Liver (tissue), 9 donors: ENCODE measurements around the gene CELSR1. TPM values are rescaled to one million over a fixed set of nuclear protein-coding genes. Genes with fewer than 3 reads are reported as not detected.

Experiments used
- DNase-seq: peaks from one replicate; pipeline ENCODE4 v3.0.0-alpha.2; 2017; ENCODE audit warnings: low spot score
- H3K27ac ChIP-seq, 2 donors: one replicate each; pipeline ENCODE4 v1.7.0; 2013; ENCODE audit warnings: inconsistent platforms in 2 of 2, low read length in 2 of 2, control low read depth in 1 of 2, low read depth in 1 of 2, mild to moderate bottlenecking in 1 of 2
- H3K27me3 ChIP-seq, 4 donors: one replicate each; pipeline versions ENCODE4 v1.6.1 to v1.7.0; 2013; ENCODE audit warnings: low read length in 3 of 4, inconsistent platforms in 1 of 4, mild to moderate bottlenecking in 1 of 4, moderate library complexity in 1 of 4; ENCODE audit not compliant: control insufficient read depth in 4 of 4, insufficient read depth in 4 of 4
- H3K36me3 ChIP-seq, 4 donors: one replicate each; pipeline versions ENCODE4 v1.6.1 to v1.7.0; 2013; ENCODE audit warnings: low read length in 3 of 4, mild to moderate bottlenecking in 3 of 4, low read depth in 1 of 4, moderate library complexity in 1 of 4; ENCODE audit not compliant: control insufficient read depth in 4 of 4, insufficient read depth in 3 of 4
- H3K4me1 ChIP-seq, 4 donors: one replicate each; pipeline versions ENCODE4 v1.6.1 to v1.7.0; 2013; ENCODE audit warnings: low read length in 3 of 4, mild to moderate bottlenecking in 3 of 4, moderate library complexity in 1 of 4; ENCODE audit not compliant: control insufficient read depth in 4 of 4, insufficient read depth in 4 of 4
- H3K4me3 ChIP-seq, 3 donors: one replicate each; pipeline versions ENCODE4 v1.6.1 to v1.7.0; 2013; ENCODE audit warnings: low read length in 3 of 3, control low read depth in 1 of 3, low read depth in 1 of 3, mild to moderate bottlenecking in 1 of 3
- H3K9ac ChIP-seq, 2 donors: one replicate each; pipeline ENCODE4 v1.7.0; 2013; ENCODE audit warnings: low read length in 2 of 2, mild to moderate bottlenecking in 2 of 2, moderate library complexity in 2 of 2, control low read depth in 1 of 2, low read depth in 1 of 2
- H3K9me3 ChIP-seq, 4 donors: one replicate each; pipeline versions ENCODE4 v1.6.1 to v1.7.0; 2013; ENCODE audit warnings: low read length in 3 of 4; ENCODE audit not compliant: control insufficient read depth in 4 of 4
- EGR1 ChIP-seq, 2 donors: IDR thresholded peaks; 2 replicates each; pipeline ENCODE4 v1.6.1; 2016 to 2018; ENCODE audit warnings: antibody characterized with exemption in 2 of 2, low read depth in 2 of 2
- FOXA1 ChIP-seq: IDR thresholded peaks from 2 replicates; pipeline ENCODE4 v1.6.1; 2016; ENCODE audit warnings: antibody characterized with exemption
- FOXA2 ChIP-seq: IDR thresholded peaks from 2 replicates; pipeline ENCODE4 v1.6.1; 2016; ENCODE audit warnings: antibody characterized with exemption
- GABPA ChIP-seq, 2 donors: IDR thresholded peaks in 1 of 2; conservative IDR thresholded peaks in 1 of 2; 2 replicates each; pipeline ENCODE4 v1.6.1; 2016; ENCODE audit warnings: antibody characterized with exemption in 2 of 2, mild to moderate bottlenecking in 1 of 2, moderate library complexity in 1 of 2
- HNF4A ChIP-seq, 2 donors: conservative IDR thresholded peaks; 2 replicates each; pipeline ENCODE4 v1.6.1; 2016; ENCODE audit warnings: antibody characterized with exemption in 2 of 2, mild to moderate bottlenecking in 2 of 2
- HNF4G ChIP-seq: IDR thresholded peaks from 2 replicates; pipeline ENCODE4 v1.6.1; 2016; ENCODE audit warnings: antibody characterized with exemption
- JUND ChIP-seq, 2 donors: IDR thresholded peaks; 2 replicates each; pipeline ENCODE4 v1.6.1; 2016; ENCODE audit warnings: antibody characterized with exemption in 2 of 2
- NR2F2 ChIP-seq: IDR thresholded peaks from 2 replicates; pipeline ENCODE4 v1.6.1; 2016; ENCODE audit warnings: antibody characterized with exemption
- RAD21 ChIP-seq, 2 donors: IDR thresholded peaks; 2 replicates each; pipeline ENCODE4 v1.6.1; 2016; ENCODE audit warnings: antibody characterized with exemption in 2 of 2, mild to moderate bottlenecking in 2 of 2
- RXRA ChIP-seq, 2 donors: IDR thresholded peaks; 2 replicates each; pipeline ENCODE4 v1.6.1; 2017 to 2018; ENCODE audit warnings: antibody characterized with exemption in 2 of 2, mild to moderate bottlenecking in 1 of 2
- SP1 ChIP-seq: IDR thresholded peaks from 2 replicates; pipeline ENCODE4 v1.6.1; 2018; ENCODE audit warnings: antibody characterized with exemption, mild to moderate bottlenecking
- TAF1 ChIP-seq: conservative IDR thresholded peaks from 2 replicates; pipeline ENCODE4 v1.6.1; 2016; ENCODE audit warnings: antibody characterized with exemption, mild to moderate bottlenecking
- YY1 ChIP-seq: IDR thresholded peaks from 2 replicates; pipeline ENCODE4 v1.6.1; 2016; ENCODE audit warnings: antibody characterized with exemption, mild to moderate bottlenecking
- WGBS: extraction: QIAGEN DNeasy Blood & Tissue Kit; methylation state at CpG from one replicate; pipeline ENCODE4 v1.1.7; 2013; 5-methylcytosine and 5-hydroxymethylcytosine counted together
- polyA plus RNA-seq, 2 donors: library from polyadenylated mRNA; stranded (reverse) in 1 of 2; unstranded in 1 of 2; fragments of 200-250 nt in 1 of 2; fragments of >200 nt in 1 of 2; fragmentation: Nextera tagmentation in 1 of 2; extraction: Ambion mirVana in 1 of 2; gene quantifications; one replicate each; pipeline versions ENCODE4 v1.2.1 to v1.2.3, GENCODE V29; 2013 to 2015
- total RNA-seq, 2 donors: library from RNA; depleted of rRNA; stranded (reverse); fragments of >200 nt; gene quantifications; one replicate each; pipeline ENCODE4 v1.2.3, GENCODE V29; 2014
- TF ChIP-seq, protein P1 (sequence below): IDR thresholded peaks from 2 replicates; pipeline ENCODE4 v1.6.1; 2016; ENCODE audit warnings: antibody characterized with exemption
- TF ChIP-seq, protein P2 (sequence below): IDR thresholded peaks from 2 replicates; pipeline ENCODE4 v1.6.1; 2016; ENCODE audit warnings: antibody characterized with exemption
- TF ChIP-seq, protein P3 (sequence below): fragments of 150-350 bp; IDR thresholded peaks from 2 replicates; pipeline ENCODE4 v1.5.1; 2017; ENCODE audit warnings: improper control_type of control experiment, low read depth, low read length; ENCODE audit not compliant: missing input control
- TF ChIP-seq, protein P4 (sequence below): IDR thresholded peaks from 2 replicates; pipeline ENCODE4 v1.6.1; 2016; ENCODE audit warnings: antibody characterized with exemption
- TF ChIP-seq, protein P5 (sequence below): IDR thresholded peaks from 2 replicates; pipeline ENCODE4 v1.6.1; 2016; ENCODE audit warnings: antibody characterized with exemption, mild to moderate bottlenecking
- donor health status: healthy.
- donor health status: healthy.
- donor health status: healthy.
- donor health status: healthy.
- donor health status: healthy.

CELSR1 gene
- total and polyA plus RNA-seq, 4 donors, result 0.37 to 1.6 (median 1.3) TPM

DNA sequence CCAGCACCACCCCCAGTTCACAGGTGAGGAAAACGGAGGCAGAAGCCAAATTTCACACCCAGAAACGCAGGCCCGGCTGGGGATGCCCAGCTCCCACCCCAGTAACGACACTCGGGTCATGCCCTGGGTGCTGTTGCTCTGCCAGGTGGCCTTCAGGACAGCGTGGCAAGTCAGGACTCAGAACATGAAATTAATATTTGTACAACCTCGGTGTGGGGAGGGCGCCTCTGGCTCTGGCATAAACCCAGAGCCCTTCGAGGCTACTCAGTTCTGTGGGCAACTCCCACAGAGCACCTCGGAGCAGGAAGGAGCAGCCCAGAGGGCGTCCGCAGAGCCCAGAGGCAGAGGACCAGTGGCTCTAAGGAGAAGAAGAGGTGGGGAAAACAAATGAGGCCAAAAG lies 71.6 kb downstream of the CELSR1 start:
- Histone ChIP-seq H3K9me3 (no peaks in the 10 kb centered on the region), H3K4me1 (peaks cover 0 to 7% (median 2%) of the 10 kb centered on the region in 4 donors), H3K27ac (no peak overlapping the region), H3K27me3 (no peaks in the 10 kb centered on the region), H3K9ac (no peak overlapping the region), H3K4me3 (no peak overlapping the region), H3K36me3 (no peaks in the 10 kb centered on the region)
- peak; percentile 76 to 95 for TF ChIP-seq RXRA (IDR thresholded peaks at IDR 0.05)
- TF ChIP-seq, protein P1, sequence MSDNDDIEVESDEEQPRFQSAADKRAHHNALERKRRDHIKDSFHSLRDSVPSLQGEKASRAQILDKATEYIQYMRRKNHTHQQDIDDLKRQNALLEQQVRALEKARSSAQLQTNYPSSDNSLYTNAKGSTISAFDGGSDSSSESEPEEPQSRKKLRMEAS, result no peak
- WGBS, result 50% methylated on average over 12 of the region's 12 CpGs
- DNase-seq, result no peak

DNA sequence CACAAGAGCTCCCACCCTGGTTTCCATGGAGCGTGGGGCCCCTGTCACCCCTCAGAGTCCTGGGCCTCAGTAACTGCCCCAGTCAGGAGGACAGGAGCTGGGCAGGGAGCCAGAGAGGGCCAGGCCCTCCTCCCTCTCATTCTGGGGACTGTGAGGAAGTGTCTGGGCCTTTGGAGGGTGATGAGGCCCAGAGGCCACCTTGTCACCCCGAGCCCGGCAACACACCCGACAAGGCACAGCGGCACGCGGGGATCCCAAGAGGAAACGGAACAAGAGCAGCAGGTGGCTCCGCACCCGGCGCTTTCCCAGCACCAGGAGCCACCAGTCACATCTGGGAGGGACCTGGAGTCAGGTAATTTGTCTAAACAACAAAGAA lies 72.1 kb downstream of the CELSR1 start:
- DNase-seq, result no peak
- Histone ChIP-seq H3K27me3 (no peaks in the 10 kb centered on the region), H3K4me3 (no peak overlapping the region), H3K27ac (no peak overlapping the region), H3K4me1 (peaks cover 0 to 7% (median 2%) of the 10 kb centered on the region in 4 donors), H3K36me3 (no peaks in the 10 kb centered on the region), H3K9me3 (no peaks in the 10 kb centered on the region), H3K9ac (no peak overlapping the region)
- WGBS, result 87% methylated on average over 11 of the region's 11 CpGs
- TF ChIP-seq GABPA (IDR thresholded peaks at IDR 0.05 in 1 of 2, conservative IDR thresholded peaks at IDR 0.05 in 1 of 2) (no peak), YY1 (no peak), SP1 (no peak), RAD21 (IDR thresholded peaks at IDR 0.05) (no peak)

DNA sequence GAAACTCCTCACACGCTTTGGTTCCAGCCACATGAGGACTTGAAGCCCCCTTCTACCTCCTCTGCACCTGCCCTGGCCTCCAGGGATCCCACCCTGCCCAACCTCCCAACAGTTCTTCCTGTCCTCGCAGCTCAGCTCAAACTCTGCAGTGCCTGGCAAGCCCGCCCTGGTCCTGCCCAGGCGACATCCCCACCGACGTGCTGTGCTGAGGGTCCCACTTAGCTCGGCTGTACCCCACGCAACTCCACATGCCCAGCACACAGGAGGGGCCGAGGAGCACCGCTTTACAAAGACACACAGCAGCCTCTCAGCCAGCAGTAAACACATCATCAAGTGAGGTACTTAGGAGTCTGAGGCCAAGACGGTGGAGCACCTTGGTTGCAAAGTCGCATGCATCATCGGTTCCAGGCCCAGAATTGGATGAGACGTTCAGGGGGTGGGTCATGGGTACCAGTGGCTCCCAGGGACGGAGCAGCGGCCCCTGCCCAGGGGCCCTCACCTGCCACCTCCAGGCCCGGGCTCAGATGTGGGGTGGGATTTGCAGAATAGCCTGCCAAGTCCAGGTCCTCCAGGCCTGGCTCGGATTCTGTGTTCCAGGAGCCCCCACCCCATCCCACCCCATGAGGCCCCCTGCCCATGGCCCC lies 72.6 kb downstream of the CELSR1 start:
- Histone ChIP-seq H3K9ac (no peak overlapping the region), H3K27ac (no peak overlapping the region), H3K27me3 (no peaks in the 10 kb centered on the region), H3K4me3 (no peak overlapping the region), H3K9me3 (no peaks in the 10 kb centered on the region), H3K36me3 (no peaks in the 10 kb centered on the region), H3K4me1 (peaks cover 0 to 7% (median 2%) of the 10 kb centered on the region in 4 donors)
- WGBS, result 90% methylated on average over 18 of the region's 18 CpGs
- TF ChIP-seq FOXA2 (no peak), NR2F2 (no peak), JUND (IDR thresholded peaks at IDR 0.05) (no peak), EGR1 (IDR thresholded peaks at IDR 0.05; ENCODE audit: low read depth in 2 of 2) (no peak), HNF4A (conservative IDR thresholded peaks at IDR 0.05) (no peak), RXRA (IDR thresholded peaks at IDR 0.05) (no peak), HNF4G (no peak), SP1 (no peak), RAD21 (IDR thresholded peaks at IDR 0.05) (no peak), GABPA (IDR thresholded peaks at IDR 0.05 in 1 of 2, conservative IDR thresholded peaks at IDR 0.05 in 1 of 2) (no peak), FOXA1 (no peak), YY1 (no peak), TAF1 (no peak)
- TF ChIP-seq, protein P2, sequence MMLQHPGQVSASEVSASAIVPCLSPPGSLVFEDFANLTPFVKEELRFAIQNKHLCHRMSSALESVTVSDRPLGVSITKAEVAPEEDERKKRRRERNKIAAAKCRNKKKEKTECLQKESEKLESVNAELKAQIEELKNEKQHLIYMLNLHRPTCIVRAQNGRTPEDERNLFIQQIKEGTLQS, result no peak
- TF ChIP-seq, protein P3, sequence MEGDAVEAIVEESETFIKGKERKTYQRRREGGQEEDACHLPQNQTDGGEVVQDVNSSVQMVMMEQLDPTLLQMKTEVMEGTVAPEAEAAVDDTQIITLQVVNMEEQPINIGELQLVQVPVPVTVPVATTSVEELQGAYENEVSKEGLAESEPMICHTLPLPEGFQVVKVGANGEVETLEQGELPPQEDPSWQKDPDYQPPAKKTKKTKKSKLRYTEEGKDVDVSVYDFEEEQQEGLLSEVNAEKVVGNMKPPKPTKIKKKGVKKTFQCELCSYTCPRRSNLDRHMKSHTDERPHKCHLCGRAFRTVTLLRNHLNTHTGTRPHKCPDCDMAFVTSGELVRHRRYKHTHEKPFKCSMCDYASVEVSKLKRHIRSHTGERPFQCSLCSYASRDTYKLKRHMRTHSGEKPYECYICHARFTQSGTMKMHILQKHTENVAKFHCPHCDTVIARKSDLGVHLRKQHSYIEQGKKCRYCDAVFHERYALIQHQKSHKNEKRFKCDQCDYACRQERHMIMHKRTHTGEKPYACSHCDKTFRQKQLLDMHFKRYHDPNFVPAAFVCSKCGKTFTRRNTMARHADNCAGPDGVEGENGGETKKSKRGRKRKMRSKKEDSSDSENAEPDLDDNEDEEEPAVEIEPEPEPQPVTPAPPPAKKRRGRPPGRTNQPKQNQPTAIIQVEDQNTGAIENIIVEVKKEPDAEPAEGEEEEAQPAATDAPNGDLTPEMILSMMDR, result no peak
- TF ChIP-seq, protein P4, sequence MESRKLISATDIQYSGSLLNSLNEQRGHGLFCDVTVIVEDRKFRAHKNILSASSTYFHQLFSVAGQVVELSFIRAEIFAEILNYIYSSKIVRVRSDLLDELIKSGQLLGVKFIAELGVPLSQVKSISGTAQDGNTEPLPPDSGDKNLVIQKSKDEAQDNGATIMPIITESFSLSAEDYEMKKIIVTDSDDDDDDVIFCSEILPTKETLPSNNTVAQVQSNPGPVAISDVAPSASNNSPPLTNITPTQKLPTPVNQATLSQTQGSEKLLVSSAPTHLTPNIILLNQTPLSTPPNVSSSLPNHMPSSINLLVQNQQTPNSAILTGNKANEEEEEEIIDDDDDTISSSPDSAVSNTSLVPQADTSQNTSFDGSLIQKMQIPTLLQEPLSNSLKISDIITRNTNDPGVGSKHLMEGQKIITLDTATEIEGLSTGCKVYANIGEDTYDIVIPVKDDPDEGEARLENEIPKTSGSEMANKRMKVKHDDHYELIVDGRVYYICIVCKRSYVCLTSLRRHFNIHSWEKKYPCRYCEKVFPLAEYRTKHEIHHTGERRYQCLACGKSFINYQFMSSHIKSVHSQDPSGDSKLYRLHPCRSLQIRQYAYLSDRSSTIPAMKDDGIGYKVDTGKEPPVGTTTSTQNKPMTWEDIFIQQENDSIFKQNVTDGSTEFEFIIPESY, result no peak
- TF ChIP-seq, protein P5, sequence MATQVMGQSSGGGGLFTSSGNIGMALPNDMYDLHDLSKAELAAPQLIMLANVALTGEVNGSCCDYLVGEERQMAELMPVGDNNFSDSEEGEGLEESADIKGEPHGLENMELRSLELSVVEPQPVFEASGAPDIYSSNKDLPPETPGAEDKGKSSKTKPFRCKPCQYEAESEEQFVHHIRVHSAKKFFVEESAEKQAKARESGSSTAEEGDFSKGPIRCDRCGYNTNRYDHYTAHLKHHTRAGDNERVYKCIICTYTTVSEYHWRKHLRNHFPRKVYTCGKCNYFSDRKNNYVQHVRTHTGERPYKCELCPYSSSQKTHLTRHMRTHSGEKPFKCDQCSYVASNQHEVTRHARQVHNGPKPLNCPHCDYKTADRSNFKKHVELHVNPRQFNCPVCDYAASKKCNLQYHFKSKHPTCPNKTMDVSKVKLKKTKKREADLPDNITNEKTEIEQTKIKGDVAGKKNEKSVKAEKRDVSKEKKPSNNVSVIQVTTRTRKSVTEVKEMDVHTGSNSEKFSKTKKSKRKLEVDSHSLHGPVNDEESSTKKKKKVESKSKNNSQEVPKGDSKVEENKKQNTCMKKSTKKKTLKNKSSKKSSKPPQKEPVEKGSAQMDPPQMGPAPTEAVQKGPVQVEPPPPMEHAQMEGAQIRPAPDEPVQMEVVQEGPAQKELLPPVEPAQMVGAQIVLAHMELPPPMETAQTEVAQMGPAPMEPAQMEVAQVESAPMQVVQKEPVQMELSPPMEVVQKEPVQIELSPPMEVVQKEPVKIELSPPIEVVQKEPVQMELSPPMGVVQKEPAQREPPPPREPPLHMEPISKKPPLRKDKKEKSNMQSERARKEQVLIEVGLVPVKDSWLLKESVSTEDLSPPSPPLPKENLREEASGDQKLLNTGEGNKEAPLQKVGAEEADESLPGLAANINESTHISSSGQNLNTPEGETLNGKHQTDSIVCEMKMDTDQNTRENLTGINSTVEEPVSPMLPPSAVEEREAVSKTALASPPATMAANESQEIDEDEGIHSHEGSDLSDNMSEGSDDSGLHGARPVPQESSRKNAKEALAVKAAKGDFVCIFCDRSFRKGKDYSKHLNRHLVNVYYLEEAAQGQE, result no peak
- TF ChIP-seq, protein P1, result no peak
- no peak for DNase-seq
